H1 (cell line): Measurements from ENCODE around the gene CPEB1. TPM values are rescaled to one million over a fixed set of nuclear protein-coding genes. Genes with fewer than 3 reads are reported as not detected.
A peak's percentile ranks its signal among the peaks of the same experiment; 100 is the strongest.

Experiments used
- CTCF ChIA-PET: fragments of 300-600 bp; sonication (Branson Sonifier 250); formaldehyde crosslinking; loops from one replicate; lab custom pipeline; 2021; ENCODE audit not compliant: partially characterized antibody; lab: Charles Lee
- POLR2A ChIA-PET: fragments of 300-600 bp; sonication (Branson Sonifier 250); formaldehyde crosslinking; loops from one replicate; lab custom pipeline; 2021; ENCODE audit warnings: inconsistent platforms; ENCODE audit not compliant: partially characterized antibody; lab: Charles Lee
- DNase-seq, 2 experiments: peaks; one replicate each; pipeline versions ENCODE4 v3.0.0 to v3.0.0-alpha.2; 2010 to 2022; ENCODE audit warnings: low spot score in 2 of 2, low read depth in 1 of 2, mixed read lengths in 1 of 2
- FAIRE-seq: peaks from 2 replicates; lab custom pipeline; 2011; peaks lifted over from hg19 to GRCh38; lab: Jason Lieb, UNC
- H2AFZ ChIP-seq: 2 replicates; pipeline ENCODE4 v1.8.1; 2012; ENCODE audit warnings: low read length, inconsistent platforms
- H2AK5ac ChIP-seq: 2 replicates; pipeline ENCODE4 v1.6.1; 2013; ENCODE audit warnings: low read depth, low read length
- H2BK120ac ChIP-seq: replicated peaks from 2 replicates; pipeline ENCODE3; 2013; ENCODE audit warnings: low read depth, low read length, inconsistent platforms
- H2BK12ac ChIP-seq: 2 replicates; pipeline ENCODE4 v1.6.1; 2013; ENCODE audit warnings: low read depth, low read length
- H2BK15ac ChIP-seq: 2 replicates; pipeline ENCODE4 v1.6.1; 2013; ENCODE audit warnings: low read length
- H2BK20ac ChIP-seq: 2 replicates; pipeline ENCODE4 v1.6.1; 2013; ENCODE audit warnings: low read length
- H2BK5ac ChIP-seq: 2 replicates; pipeline ENCODE4 v1.6.1; 2013; ENCODE audit warnings: low read depth, low read length
- H3K14ac ChIP-seq: 2 replicates; pipeline ENCODE4 v1.6.1; 2013; ENCODE audit warnings: inconsistent platforms; ENCODE audit not compliant: insufficient read length
- H3K18ac ChIP-seq: 2 replicates; pipeline ENCODE4 v1.6.1; 2013; ENCODE audit warnings: low read length; ENCODE audit errors: extremely low read depth
- H3K23ac ChIP-seq: 2 replicates; pipeline ENCODE4 v1.6.1; 2013; ENCODE audit warnings: inconsistent platforms; ENCODE audit not compliant: insufficient read length
- H3K23me2 ChIP-seq: 2 replicates; pipeline ENCODE4 v1.6.1; 2013; ENCODE audit warnings: low read depth, low read length
- H3K27ac ChIP-seq: 2 replicates; pipeline ENCODE4 v1.6.1; 2011; ENCODE audit warnings: low read depth, low read length, inconsistent platforms
- H3K27me3 ChIP-seq, 4 experiments: replicated peaks in 1 of 4; 1 replicate in 1 of 4; 2 replicates in 3 of 4; pipeline versions ENCODE4 v1.6.1 to v1.8.1; 2011 to 2013; ENCODE audit warnings: low read length in 3 of 4, mild to moderate bottlenecking in 3 of 4, inconsistent platforms in 2 of 4, mixed read lengths in 2 of 4, moderate library complexity in 1 of 4; ENCODE audit not compliant: control insufficient read depth in 3 of 4, insufficient read depth in 3 of 4; ENCODE audit errors: extremely low read depth in 1 of 4
- H3K36me3 ChIP-seq, 4 experiments: 2 replicates each; pipeline versions ENCODE4 v1.6.1 to v1.8.1; 2011 to 2013; ENCODE audit warnings: mild to moderate bottlenecking in 4 of 4, low read length in 3 of 4, moderate library complexity in 2 of 4, control low read depth in 1 of 4, inconsistent platforms in 1 of 4; ENCODE audit not compliant: insufficient read depth in 4 of 4, control insufficient read depth in 2 of 4
- H3K4ac ChIP-seq: replicated peaks from 2 replicates; pipeline ENCODE3; 2013; ENCODE audit warnings: low read length, low read depth, mixed read lengths, inconsistent platforms; ENCODE audit not compliant: insufficient read length
- H3K4me1 ChIP-seq, 4 experiments: replicated peaks in 1 of 4; 1 replicate in 1 of 4; 2 replicates in 3 of 4; pipeline versions ENCODE4 v1.6.1 to v1.8.1; 2011 to 2013; ENCODE audit warnings: low read length in 3 of 4, inconsistent platforms in 2 of 4, mixed read lengths in 1 of 4; ENCODE audit not compliant: insufficient read depth in 4 of 4, control insufficient read depth in 3 of 4
- H3K4me2 ChIP-seq, 2 experiments: 2 replicates each; pipeline versions ENCODE4 v1.6.1 to v1.8.1; 2011 to 2013; ENCODE audit warnings: low read depth in 2 of 2, low read length in 2 of 2, control low read depth in 1 of 2, inconsistent platforms in 1 of 2, mild to moderate bottlenecking in 1 of 2; ENCODE audit not compliant: insufficient read depth in 1 of 2
- H3K4me3 ChIP-seq, 4 experiments: fragments of 200-600, 300-600 bp in 1 of 4; sonication (generic), shearing (Covaris generic), sonication (Bioruptor Twin) in 1 of 4; 2 replicates each; pipeline versions ENCODE4 v1.5.1 to v1.8.1; 2011 to 2016; ENCODE audit warnings: low read length in 4 of 4, low read depth in 3 of 4, control low read depth in 2 of 4, inconsistent platforms in 2 of 4, mild to moderate bottlenecking in 2 of 4, mixed read lengths in 1 of 4, moderate library complexity in 1 of 4; ENCODE audit not compliant: insufficient read depth in 2 of 4; ENCODE audit errors: extremely low read depth in 1 of 4
- H3K56ac ChIP-seq: replicated peaks from 2 replicates; pipeline ENCODE3; 2013; ENCODE audit warnings: low read depth, mild to moderate bottlenecking, mixed read lengths, low read length, inconsistent platforms; ENCODE audit not compliant: insufficient read length
- H3K79me1 ChIP-seq: 2 replicates; pipeline ENCODE4 v1.6.1; 2013; ENCODE audit warnings: low read depth, low read length, control low read depth
- H3K79me2 ChIP-seq, 2 experiments: 2 replicates each; pipeline versions ENCODE4 v1.6.1 to v1.8.1; 2012 to 2013; ENCODE audit warnings: low read length in 2 of 2, mild to moderate bottlenecking in 2 of 2, inconsistent platforms in 1 of 2; ENCODE audit not compliant: insufficient read depth in 2 of 2, control insufficient read depth in 1 of 2
- H3K9ac ChIP-seq, 4 experiments: replicated peaks in 1 of 4; 1 replicate in 1 of 4; 2 replicates in 3 of 4; pipeline versions ENCODE4 v1.6.1 to v1.8.1; 2011 to 2013; ENCODE audit warnings: low read depth in 3 of 4, low read length in 3 of 4, control low read depth in 2 of 4, mild to moderate bottlenecking in 2 of 4, moderate library complexity in 2 of 4, inconsistent platforms in 1 of 4; ENCODE audit errors: extremely low read depth in 1 of 4
- H3K9me3 ChIP-seq, 2 experiments: 2 replicates each; pipeline versions ENCODE4 v1.6.1 to v1.8.1; 2012 to 2013; ENCODE audit warnings: mild to moderate bottlenecking in 2 of 2, moderate library complexity in 2 of 2, control low read depth in 1 of 2, inconsistent platforms in 1 of 2, low read depth in 1 of 2, low read length in 1 of 2, mixed read lengths in 1 of 2; ENCODE audit not compliant: insufficient read depth in 2 of 2
- H4K20me1 ChIP-seq, 2 experiments: replicated peaks in 1 of 2; 2 replicates each; pipeline versions ENCODE3 to v1.8.1; 2011 to 2013; ENCODE audit warnings: inconsistent platforms in 2 of 2, low read length in 2 of 2, mild to moderate bottlenecking in 1 of 2; ENCODE audit not compliant: insufficient read depth in 2 of 2, control insufficient read depth in 1 of 2
- H4K5ac ChIP-seq: 2 replicates; pipeline ENCODE4 v1.6.1; 2013; ENCODE audit warnings: low read length, low read depth, mixed read lengths, inconsistent platforms; ENCODE audit not compliant: insufficient read length
- H4K8ac ChIP-seq: 2 replicates; pipeline ENCODE4 v1.8.0; 2013; ENCODE audit warnings: mild to moderate bottlenecking, moderate library complexity, low read length, inconsistent platforms; ENCODE audit not compliant: insufficient read depth; ENCODE audit errors: extremely low read depth
- H4K91ac ChIP-seq: replicated peaks from 2 replicates; pipeline ENCODE3; 2013; ENCODE audit warnings: low read length, mixed read lengths, inconsistent platforms; ENCODE audit not compliant: insufficient read length
- CEBPB ChIP-seq: IDR thresholded peaks from 2 replicates; pipeline ENCODE4 v1.6.1; 2012; ENCODE audit warnings: low read depth, low read length
- ZNF274 ChIP-seq: IDR thresholded peaks from 2 replicates; pipeline ENCODE4 v1.7.0; 2012; ENCODE audit warnings: low read length, borderline replicate concordance; ENCODE audit errors: extremely low read depth
- WGBS, 2 experiments: shearing (Covaris generic) in 1 of 2; methylation state at CpG; one replicate each; pipeline versions ENCODE4 v1.1.6 to v1.1.7; 2013 to 2015; ENCODE audit warnings: low lambda C conversion rate in 2 of 2, mixed read lengths in 2 of 2, inconsistent platforms in 1 of 2, low coverage in 1 of 2, missing lambda C conversion rate in 1 of 2; ENCODE audit not compliant: insufficient replicate concordance in 2 of 2, insufficient coverage in 1 of 2, insufficient read length in 1 of 2; ENCODE audit errors: extremely low coverage in 1 of 2, missing lambda C conversion rate in 1 of 2; 5-methylcytosine and 5-hydroxymethylcytosine counted together
- polyA plus RNA-seq, 7 experiments: library from polyadenylated mRNA; depleted of rRNA in 3 of 7; stranded (reverse) in 5 of 7; unstranded in 2 of 7; fragments of >200 nt in 5 of 7; fragments of 200-250 nt in 2 of 7; gene quantifications; 1 replicate in 5 of 7; 2 replicates in 1 of 7; 4 replicates in 1 of 7; pipeline versions ENCODE4 v1.2.1 to v1.2.3, GENCODE V29; 2011 to 2013; ENCODE audit warnings: missing spikeins in 2 of 7, mixed read lengths in 2 of 7
- total RNA-seq: library from RNA; stranded (reverse); fragmentation: NEBNext Ultra II Directional; extraction: Animal tissue kit (Norgen Biotek cat#: 25700); gene quantifications from 2 replicates; pipeline ENCODE4 v1.2.1, GENCODE V29; 2021

CPEB1 gene
- total and polyA plus RNA-seq, 2 of the 8 experiments (the other 6 are each of a cell fraction or from before 2014, with no cell fraction given): 4.4 to 4.5 TPM

- H3K18ac ChIP-seq: no peak overlapping the region
- no peak overlapping the region for H4K5ac ChIP-seq
- no peaks in the 10 kb centered on the region for H3K79me1 ChIP-seq
- DNase-seq (no peak), FAIRE-seq (no peak)
- no peak overlapping the region for H3K4ac ChIP-seq
- H4K91ac ChIP-seq: no peak overlapping the region
- H3K23ac ChIP-seq: no peak overlapping the region
- no peaks in the 10 kb centered on the region for H3K9me3 ChIP-seq
- H3K9ac ChIP-seq: no peak overlapping the region
- POLR2A ChIA-PET: interaction anchor here (1.1 kb wide), 1 partner anchor 10 kb away, joined by 3 read pairs; no protein-coding TSS in a partner anchor
- H3K79me2 ChIP-seq: no peaks in the 10 kb centered on the region
- no peak overlapping the region for H3K14ac ChIP-seq
- H2AK5ac ChIP-seq: no peak overlapping the region
- H3K4me3 ChIP-seq: no peak overlapping the region
- peaks cover 0 to 8% (median 3%) of the 10 kb centered on the region in 4 experiments; a peak in 2 of 7 replicates for H3K4me1 ChIP-seq
- TF ChIP-seq ZNF274 (no peak), CEBPB (peak; percentile 37; the same call in 1 of the 2 replicates)
- WGBS, 2 experiments: 90% methylated on average over 2 of the region's 2 CpGs; no CpG with 5 or more reads in 1 of the 2 experiments
- no peak overlapping the region for H2BK12ac ChIP-seq
- no peaks in the 10 kb centered on the region for H3K23me2 ChIP-seq
- H3K36me3 ChIP-seq: no peaks in the 10 kb centered on the region
- CTCF ChIA-PET: interaction anchor here (0.9 kb wide), 1 partner anchor 16 kb away, joined by 3 read pairs; no protein-coding TSS in a partner anchor
- no peak overlapping the region for H2BK15ac ChIP-seq
- no peak overlapping the region for H4K8ac ChIP-seq
- no peak overlapping the region for H3K4me2 ChIP-seq
- no peak overlapping the region for H3K27ac ChIP-seq
- H2AFZ ChIP-seq: no peak overlapping the region
- H2BK20ac ChIP-seq: no peak overlapping the region
- no peaks in the 10 kb centered on the region for H4K20me1 ChIP-seq
- no peak overlapping the region for H2BK120ac ChIP-seq
- no peak overlapping the region for H3K56ac ChIP-seq
- no peaks in the 10 kb centered on the region; a peak in 1 of 7 replicates for H3K27me3 ChIP-seq
- H2BK5ac ChIP-seq: no peak overlapping the region
Observed at GRCh38 chr15:82580713-82581112, 66.5 kb downstream of the CPEB1 start.
